ENCODE results near the gene UBE2E2.

The UBE2E2 gene

GRCh38 chr3:23256741-23257435 is 53.8 kb downstream of the UBE2E2 start:
- Histone ChIP-seq H3K4me2 (ENCODE audit: low read length) (no peak overlapping the region), H3K27ac (ENCODE audit: low read depth, low read length) (no peak overlapping the region), H3K79me2 (ENCODE audit: control insufficient read depth, low read length) (peaks cover 36% of the 10 kb centered on the region)

GRCh38 chr3:23258110-23258509 is 55.0 kb downstream of the UBE2E2 start:
- Histone ChIP-seq H3K9me2 (replicated peaks; ENCODE audit: control insufficient read depth, low read length) (no peaks in the 10 kb centered on the region), H3K27me3 (ENCODE audit: control insufficient read depth, low read length) (no peaks in the 10 kb centered on the region), H3K4me1 (ENCODE audit: control insufficient read depth, low read length) (peaks cover 10% of the 10 kb centered on the region), H3K36me3 (ENCODE audit: control insufficient read depth, low read length) (no peaks in the 10 kb centered on the region), H3K9me3 (ENCODE audit: control insufficient read depth, insufficient read depth, low read length) (no peaks in the 10 kb centered on the region), H3K4me3 (ENCODE audit: low read length) (no peak overlapping the region), H3K27ac (ENCODE audit: low read depth, low read length) (no peak overlapping the region), H4K20me1 (ENCODE audit: control insufficient read depth, insufficient read depth, low read depth, low read length) (peaks cover 12% of the 10 kb centered on the region; the same call in 1 of the 2 replicates), H3K4me2 (ENCODE audit: low read length) (no peak overlapping the region), H3F3A (ENCODE audit: control insufficient read depth, insufficient read depth) (no peaks in the 10 kb centered on the region), H3K79me2 (ENCODE audit: control insufficient read depth, low read length) (peaks cover 33% of the 10 kb centered on the region)
- no peak for TF ChIP-seq CTCF (IDR thresholded peaks at IDR 0.05; ENCODE audit: low read depth, low read length, poor library complexity, severe bottlenecking)
- TF ChIP-seq EZH2phosphoT487 (IDR thresholded peaks at IDR 0.05; ENCODE audit: borderline replicate concordance, low read length): no peak

More at GRCh38 chr3:23256741-23257435, 53.8 kb downstream of the UBE2E2 start:
- Histone ChIP-seq H4K20me1 (ENCODE audit: control insufficient read depth, insufficient read depth, low read depth, low read length) (peaks cover 12% of the 10 kb centered on the region; the same call in 1 of the 2 replicates), H3K9me3 (ENCODE audit: control insufficient read depth, insufficient read depth, low read length) (no peaks in the 10 kb centered on the region), H3K4me1 (ENCODE audit: control insufficient read depth, low read length) (peaks cover 10% of the 10 kb centered on the region), H3F3A (ENCODE audit: control insufficient read depth, insufficient read depth) (no peaks in the 10 kb centered on the region), H3K27me3 (ENCODE audit: control insufficient read depth, low read length) (no peaks in the 10 kb centered on the region), H3K36me3 (ENCODE audit: control insufficient read depth, low read length) (no peaks in the 10 kb centered on the region), H3K9me2 (replicated peaks; ENCODE audit: control insufficient read depth, low read length) (no peaks in the 10 kb centered on the region), H3K4me3 (ENCODE audit: low read length) (no peak overlapping the region)
- TF ChIP-seq EZH2phosphoT487 (IDR thresholded peaks at IDR 0.05; ENCODE audit: borderline replicate concordance, low read length) (no peak), CTCF (IDR thresholded peaks at IDR 0.05; ENCODE audit: low read depth, low read length, poor library complexity, severe bottlenecking) (no peak)

GRCh38 chr3:23259515-23259914 is 56.4 kb downstream of the UBE2E2 start:
- no peaks in the 10 kb centered on the region for H3F3A ChIP-seq (ENCODE audit: control insufficient read depth, insufficient read depth)
- H3K79me2 ChIP-seq (ENCODE audit: control insufficient read depth, low read length): peaks cover 23% of the 10 kb centered on the region
- H3K4me1 ChIP-seq (ENCODE audit: control insufficient read depth, low read length): peaks cover 7% of the 10 kb centered on the region
- TF ChIP-seq CTCF (IDR thresholded peaks at IDR 0.05; ENCODE audit: low read depth, low read length, poor library complexity, severe bottlenecking): no peak
- TF ChIP-seq EZH2phosphoT487 (IDR thresholded peaks at IDR 0.05; ENCODE audit: borderline replicate concordance, low read length): no peak
- no peak overlapping the region for H3K4me3 ChIP-seq (ENCODE audit: low read length)
- no peak overlapping the region for H3K27ac ChIP-seq (ENCODE audit: low read depth, low read length)
- H3K27me3 ChIP-seq (ENCODE audit: control insufficient read depth, low read length): no peaks in the 10 kb centered on the region
- peaks cover 6% of the 10 kb centered on the region; the same call in 1 of the 2 replicates for H4K20me1 ChIP-seq (ENCODE audit: control insufficient read depth, insufficient read depth, low read depth, low read length)
- H3K9me3 ChIP-seq (ENCODE audit: control insufficient read depth, insufficient read depth, low read length): no peaks in the 10 kb centered on the region
- no peak overlapping the region for H3K4me2 ChIP-seq (ENCODE audit: low read length)
- H3K36me3 ChIP-seq (ENCODE audit: control insufficient read depth, low read length): no peaks in the 10 kb centered on the region
- no peaks in the 10 kb centered on the region for H3K9me2 ChIP-seq (replicated peaks; ENCODE audit: control insufficient read depth, low read length)
